Activated CD4-positive, alpha-beta T cell treated with anti-CD3 and anti-CD28 coated beads, Interleukin-2, amount 10 ng/mL, durations not matched to agents 7 days and 5 days (primary cell): ENCODE results near the gene IGSF5. TPM values are rescaled to one million over a fixed set of nuclear protein-coding genes. Genes with fewer than 3 reads are reported as not detected.
A peak's percentile ranks its signal among the peaks of the same experiment; 100 is the strongest.
"Not testable (repeated sequence)": the region's sequence is repeated elsewhere in the genome, so short reads cannot be mapped to it uniquely, and the experiment has no call there.

Source experiments
- CTCF ChIA-PET: fragments of 350-600 bp; sonication (Branson Sonifier 250); formaldehyde crosslinking; loops from one replicate; lab custom pipeline; 2021; ENCODE audit warnings: antibody characterized with exemption; lab: Charles Lee
- POLR2A ChIA-PET: fragments of 350-600 bp; sonication (Branson Sonifier 250); formaldehyde crosslinking; loops from one replicate; lab custom pipeline; 2021; ENCODE audit warnings: antibody characterized with exemption; lab: Charles Lee
- DNase-seq: peaks from one replicate; pipeline ENCODE4 v3.0.0-alpha.2; 2020
- H3K27ac Mint-ChIP-seq: one replicate; pipeline ENCODE4 v1.8.0; 2021; ENCODE audit warnings: mild to moderate bottlenecking, moderate library complexity, mixed read lengths
- H3K27me3 Mint-ChIP-seq: one replicate; pipeline ENCODE4 v1.8.0; 2021; ENCODE audit warnings: mixed read lengths
- H3K36me3 Mint-ChIP-seq: one replicate; pipeline ENCODE4 v1.8.0; 2021; ENCODE audit warnings: low read depth, mixed read lengths
- H3K4me1 Mint-ChIP-seq: one replicate; pipeline ENCODE4 v1.8.0; 2021; ENCODE audit warnings: mixed read lengths
- H3K4me3 Mint-ChIP-seq: one replicate; pipeline ENCODE4 v1.8.0; 2021; ENCODE audit warnings: mild to moderate bottlenecking, moderate library complexity, mixed read lengths
- H3K9me3 Mint-ChIP-seq: one replicate; pipeline ENCODE4 v1.8.0; 2021; ENCODE audit warnings: mixed read lengths
- total RNA-seq, 2 experiments: library from RNA; stranded (reverse); gene quantifications; one replicate each; pipeline ENCODE4 v1.2.3, GENCODE V29; 2021

IGSF5 gene
- total RNA-seq: not detected

DNA sequence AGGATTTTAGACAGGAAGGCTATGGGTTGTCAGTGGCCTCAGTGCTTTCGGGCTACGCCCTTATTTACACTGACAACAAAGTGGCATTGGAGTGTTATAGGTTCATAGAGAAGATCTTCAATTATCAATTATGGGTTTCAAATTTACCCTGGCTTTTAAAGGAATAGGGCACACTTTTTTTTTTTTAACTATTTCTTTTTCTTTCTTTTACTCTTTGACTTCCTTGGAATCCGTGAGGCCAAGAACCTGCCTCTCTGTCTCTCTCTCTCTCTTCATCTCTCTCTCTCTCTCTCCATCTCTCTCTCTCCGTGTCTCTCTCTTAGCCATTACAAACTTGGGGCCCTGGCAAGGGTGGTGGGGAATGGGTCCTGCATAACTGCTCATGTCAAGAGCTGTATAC lies at the start of gene IGSF5:
Gene IGSF5 (plus strand): TSS at position 301 of the 400 bp plus-strand sequence. CDS start 327 bp downstream, outside the sequence.
- H3K27ac Mint-ChIP-seq, H3K36me3 Mint-ChIP-seq, DNase-seq, H3K4me1 Mint-ChIP-seq, H3K9me3 Mint-ChIP-seq, H3K4me3 Mint-ChIP-seq, POLR2A ChIA-PET, CTCF ChIA-PET, H3K27me3 Mint-ChIP-seq: not testable (repeated sequence)

GRCh38 chr21:39696196-39696595 lies 48.8 kb upstream of the IGSF5 start:
- DNase-seq: no peak
- no peaks in the 10 kb centered on the region for H3K27me3 Mint-ChIP-seq
- no peaks in the 10 kb centered on the region for H3K9me3 Mint-ChIP-seq
- ChIA-PET CTCF (no interaction called here), POLR2A (no interaction called here)
- no peaks in the 10 kb centered on the region for H3K36me3 Mint-ChIP-seq
- no peaks in the 10 kb centered on the region for H3K4me1 Mint-ChIP-seq
- H3K4me3 Mint-ChIP-seq: no peak overlapping the region
- H3K27ac Mint-ChIP-seq: no peak overlapping the region

DNA sequence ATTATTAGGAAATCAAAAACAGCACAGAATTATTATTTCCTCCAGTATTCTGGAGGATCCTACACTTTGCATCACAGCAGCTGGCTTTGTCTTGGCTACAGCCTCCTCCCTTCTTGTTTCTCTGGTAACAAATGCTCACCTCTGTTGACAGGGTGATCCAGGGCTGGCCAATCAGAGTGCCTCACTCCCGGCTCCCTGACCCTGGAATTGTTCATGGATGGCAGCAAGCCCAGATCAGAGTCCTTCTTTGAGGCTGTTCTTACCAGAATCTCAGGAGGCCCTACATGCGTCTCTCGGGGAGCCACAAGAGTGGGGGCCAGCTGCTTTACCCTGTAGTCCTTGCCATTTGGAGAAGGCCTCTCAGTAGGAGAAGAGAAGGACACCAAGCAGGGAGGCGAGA lies 48.4 kb upstream of the IGSF5 start:
- CTCF ChIA-PET: no interaction called here
- H3K27ac Mint-ChIP-seq: no peak overlapping the region
- H3K4me1 Mint-ChIP-seq: no peaks in the 10 kb centered on the region

GRCh38 chr21:39700318-39700717 lies 44.7 kb upstream of the IGSF5 start:
- no peaks in the 10 kb centered on the region for H3K36me3 Mint-ChIP-seq
- peaks cover 2% of the 10 kb centered on the region for H3K27me3 Mint-ChIP-seq
- ChIA-PET POLR2A (no interaction called here), CTCF (interaction anchor here (0.6 kb wide), 1 partner anchor 8 kb away, joined by 3 read pairs; no protein-coding TSS in a partner anchor)
- DNase-seq: no peak
- H3K4me3 Mint-ChIP-seq: no peak overlapping the region
- H3K27ac Mint-ChIP-seq: no peak overlapping the region
- H3K4me1 Mint-ChIP-seq: no peaks in the 10 kb centered on the region
- H3K9me3 Mint-ChIP-seq: no peaks in the 10 kb centered on the region

More for the DNA sequence above, 48.4 kb upstream of the IGSF5 start:
- no peaks in the 10 kb centered on the region for H3K9me3 Mint-ChIP-seq
- H3K36me3 Mint-ChIP-seq: no peaks in the 10 kb centered on the region
- H3K4me3 Mint-ChIP-seq: no peak overlapping the region
- H3K27me3 Mint-ChIP-seq: no peaks in the 10 kb centered on the region
- DNase-seq: no peak
- POLR2A ChIA-PET: no interaction called here

DNA sequence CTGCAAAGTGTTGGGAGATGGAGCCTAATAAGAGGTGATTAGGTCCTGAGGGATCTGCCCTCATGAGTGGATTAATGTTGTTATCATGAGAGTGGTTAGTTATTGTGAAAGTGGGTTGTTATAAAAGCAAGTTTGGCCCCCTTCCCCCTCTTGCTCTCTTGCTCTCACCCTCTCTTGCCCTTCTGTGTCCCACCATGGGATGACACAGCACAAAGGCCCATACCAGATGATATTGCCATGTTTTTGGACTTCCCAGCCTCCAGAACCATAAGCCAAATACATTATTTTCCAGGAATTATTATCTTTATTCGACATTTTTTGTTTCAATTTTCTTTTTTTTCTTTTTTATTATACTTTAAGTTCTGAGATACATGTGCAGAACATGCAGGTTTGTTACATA lies 41.4 kb upstream of the IGSF5 start:
- H3K36me3 Mint-ChIP-seq: no peaks in the 10 kb centered on the region

GRCh38 chr21:39705849-39706248 lies 39.1 kb upstream of the IGSF5 start:
- H3K27me3 Mint-ChIP-seq: peaks cover 2% of the 10 kb centered on the region
- no peak overlapping the region for H3K27ac Mint-ChIP-seq
- CTCF ChIA-PET: no interaction called here
- H3K36me3 Mint-ChIP-seq: no peaks in the 10 kb centered on the region
- H3K9me3 Mint-ChIP-seq: no peaks in the 10 kb centered on the region
- DNase-seq: no peak
- POLR2A ChIA-PET: no interaction called here
- H3K4me1 Mint-ChIP-seq: no peaks in the 10 kb centered on the region
- no peak overlapping the region for H3K4me3 Mint-ChIP-seq

More for the DNA sequence above, 41.4 kb upstream of the IGSF5 start:
- Mint-ChIP-seq H3K27ac (no peak overlapping the region), H3K4me1 (no peaks in the 10 kb centered on the region), H3K27me3 (peaks cover 2% of the 10 kb centered on the region), H3K9me3 (no peaks in the 10 kb centered on the region), H3K4me3 (no peak overlapping the region)
- POLR2A ChIA-PET: no interaction called here
- no peak for DNase-seq
- CTCF ChIA-PET: no interaction called here

- no peaks in the 10 kb centered on the region for H3K9me3 Mint-ChIP-seq
- no peaks in the 10 kb centered on the region for H3K4me1 Mint-ChIP-seq
- ChIA-PET CTCF (no interaction called here), POLR2A (no interaction called here)
- H3K27ac Mint-ChIP-seq: no peak overlapping the region
- H3K4me3 Mint-ChIP-seq: no peak overlapping the region
- no peaks in the 10 kb centered on the region for H3K36me3 Mint-ChIP-seq
- no peak for DNase-seq
- peaks cover 2% of the 10 kb centered on the region for H3K27me3 Mint-ChIP-seq
These were observed 37.7 kb upstream of the IGSF5 start for GRCh38 chr21:39707316-39707715.

GRCh38 chr21:39710866-39711265 lies 34.1 kb upstream of the IGSF5 start:
- DNase-seq: no peak
- POLR2A ChIA-PET: no interaction called here
- CTCF ChIA-PET: no interaction called here
- no peaks in the 10 kb centered on the region for H3K4me1 Mint-ChIP-seq
- H3K36me3 Mint-ChIP-seq: no peaks in the 10 kb centered on the region
- H3K27ac Mint-ChIP-seq: no peak overlapping the region
- no peak overlapping the region for H3K4me3 Mint-ChIP-seq
- H3K9me3 Mint-ChIP-seq: no peaks in the 10 kb centered on the region
- H3K27me3 Mint-ChIP-seq: no peaks in the 10 kb centered on the region

DNA sequence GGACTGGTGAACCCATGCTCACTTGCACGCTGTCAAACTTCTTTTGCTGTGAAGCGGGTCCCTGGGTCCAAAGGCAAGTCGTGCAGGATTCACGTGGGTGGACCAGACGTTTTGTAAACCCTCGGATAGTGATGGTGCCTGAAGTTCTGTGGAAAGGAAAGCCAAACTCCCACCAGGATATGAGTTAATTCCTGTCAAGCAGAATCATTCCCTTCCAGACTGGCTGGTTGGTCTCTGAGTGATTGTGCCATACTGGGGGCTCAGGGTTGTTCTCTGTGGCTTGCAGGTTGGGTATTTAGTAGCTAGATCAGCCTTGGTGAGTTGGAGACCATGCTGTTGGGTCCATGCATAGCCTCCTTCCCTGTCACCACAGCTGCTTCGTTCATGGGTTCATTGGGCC lies 32.7 kb upstream of the IGSF5 start:
- no peaks in the 10 kb centered on the region for H3K4me1 Mint-ChIP-seq
- CTCF ChIA-PET: no interaction called here
- POLR2A ChIA-PET: no interaction called here
- H3K27me3 Mint-ChIP-seq: no peaks in the 10 kb centered on the region
- no peak for DNase-seq
- H3K4me3 Mint-ChIP-seq: no peak overlapping the region
- H3K9me3 Mint-ChIP-seq: no peaks in the 10 kb centered on the region
- no peaks in the 10 kb centered on the region for H3K36me3 Mint-ChIP-seq
- H3K27ac Mint-ChIP-seq: no peak overlapping the region

GRCh38 chr21:39712976-39713375 lies 32.0 kb upstream of the IGSF5 start:
- H3K27ac Mint-ChIP-seq: no peak overlapping the region
- ChIA-PET POLR2A (no interaction called here), CTCF (no interaction called here)
- H3K36me3 Mint-ChIP-seq: no peaks in the 10 kb centered on the region
- H3K4me1 Mint-ChIP-seq: no peaks in the 10 kb centered on the region
- no peaks in the 10 kb centered on the region for H3K9me3 Mint-ChIP-seq
- no peak for DNase-seq
- no peak overlapping the region for H3K4me3 Mint-ChIP-seq
- H3K27me3 Mint-ChIP-seq: no peaks in the 10 kb centered on the region

- peaks cover 5% of the 10 kb centered on the region for H3K27me3 Mint-ChIP-seq
- ChIA-PET POLR2A (no interaction called here), CTCF (no interaction called here)
- no peak for DNase-seq
- H3K4me1 Mint-ChIP-seq: no peaks in the 10 kb centered on the region
- no peaks in the 10 kb centered on the region for H3K36me3 Mint-ChIP-seq
- H3K9me3 Mint-ChIP-seq: no peaks in the 10 kb centered on the region
- H3K27ac Mint-ChIP-seq: no peak overlapping the region
- no peak overlapping the region for H3K4me3 Mint-ChIP-seq
These were observed 31.1 kb upstream of the IGSF5 start for GRCh38 chr21:39713905-39714304.

GRCh38 chr21:39714331-39714730 lies 30.7 kb upstream of the IGSF5 start:
- ChIA-PET CTCF (no interaction called here), POLR2A (no interaction called here)
- no peak overlapping the region for H3K4me3 Mint-ChIP-seq

GRCh38 chr21:39715804-39716397 lies 29.1 kb upstream of the IGSF5 start:
- Mint-ChIP-seq H3K27me3 (peaks cover 5% of the 10 kb centered on the region), H3K27ac (no peak overlapping the region), H3K9me3 (no peaks in the 10 kb centered on the region), H3K4me1 (no peaks in the 10 kb centered on the region), H3K4me3 (no peak overlapping the region), H3K36me3 (no peaks in the 10 kb centered on the region)
- DNase-seq: peak; percentile 57
- CTCF ChIA-PET: interaction anchor here (0.5 kb wide), 1 partner anchor 1751 kb away, joined by 3 read pairs; no protein-coding TSS in a partner anchor
- POLR2A ChIA-PET: no interaction called here

More at GRCh38 chr21:39714331-39714730, 30.7 kb upstream of the IGSF5 start:
- peaks cover 5% of the 10 kb centered on the region for H3K27me3 Mint-ChIP-seq
- no peak for DNase-seq
- H3K36me3 Mint-ChIP-seq: no peaks in the 10 kb centered on the region
- no peaks in the 10 kb centered on the region for H3K9me3 Mint-ChIP-seq
- no peak overlapping the region for H3K27ac Mint-ChIP-seq
- H3K4me1 Mint-ChIP-seq: no peaks in the 10 kb centered on the region
